GM12878 (cell line): ENCODE measurements around the gene COL20A1.

Experiments
- BCL11A ChIP-seq: IDR thresholded peaks from 2 replicates; pipeline ENCODE4 v1.6.1; 2011; ENCODE audit warnings: low read depth, low read length
- HCFC1 ChIP-seq: fragments of 150-350 bp; IDR thresholded peaks from 2 replicates; pipeline ENCODE4 v1.6.1; 2014; ENCODE audit warnings: low read length
- MYC ChIP-seq: IDR thresholded peaks from 2 replicates; pipeline ENCODE4 v1.6.1; 2011; ENCODE audit warnings: mild to moderate bottlenecking, low read length, moderate library complexity, inconsistent platforms; ENCODE audit not compliant: insufficient read depth, insufficient replicate concordance, insufficient read length, severe bottlenecking
- POLR2AphosphoS5 ChIP-seq: IDR thresholded peaks from 2 replicates; pipeline ENCODE4 v1.6.1; 2011; ENCODE audit warnings: mild to moderate bottlenecking, low read length, inconsistent platforms
- RFX5 ChIP-seq: IDR thresholded peaks from 2 replicates; pipeline ENCODE4 v1.6.1; 2011; ENCODE audit warnings: low read depth, low read length, improper control_type of control experiment
- SIN3A ChIP-seq: IDR thresholded peaks from 2 replicates; pipeline ENCODE4 v1.6.1; 2012; ENCODE audit warnings: low read depth, low read length, improper control_type of control experiment
- SMC3 ChIP-seq: IDR thresholded peaks from 2 replicates; pipeline ENCODE4 v1.6.1; 2011; ENCODE audit warnings: low read length, improper control_type of control experiment, borderline replicate concordance
- SREBF2 ChIP-seq: IDR thresholded peaks from 2 replicates; pipeline ENCODE4 v1.6.1; 2012; ENCODE audit warnings: mild to moderate bottlenecking, low read length
- ZSCAN29 ChIP-seq: fragments of 450-650 bp; IDR thresholded peaks from 2 replicates; pipeline ENCODE4 v1.6.1; 2017; ENCODE audit warnings: mild to moderate bottlenecking, moderate library complexity
- ZZZ3 ChIP-seq: IDR thresholded peaks from 2 replicates; pipeline ENCODE4 v1.6.1; 2011; ENCODE audit warnings: low read depth; ENCODE audit not compliant: control insufficient read depth, insufficient read length
- TF ChIP-seq, protein P1 (sequence below), 3 experiments: IDR thresholded peaks in 2 of 3; conservative IDR thresholded peaks in 1 of 3; 2 replicates each; pipeline ENCODE4 v1.5.1; 2011; ENCODE audit warnings: low read depth in 3 of 3, low read length in 3 of 3, mild to moderate bottlenecking in 3 of 3, control low read depth in 2 of 3, moderate library complexity in 2 of 3, inconsistent platforms in 1 of 3, mixed read lengths in 1 of 3; ENCODE audit not compliant: control insufficient read depth in 2 of 3, insufficient read depth in 1 of 3; ENCODE audit errors: extremely low read depth in 1 of 3
- TF ChIP-seq, protein P2 (sequence below): fragments of 450-650 bp; IDR thresholded peaks from 2 replicates; pipeline ENCODE4 v1.6.1; 2017; ENCODE audit warnings: antibody characterized with exemption, mild to moderate bottlenecking, moderate library complexity
- TF ChIP-seq, protein P3 (sequence below): IDR thresholded peaks from 2 replicates; pipeline ENCODE4 v1.6.1; 2012; ENCODE audit warnings: improper control_type of control experiment, low read depth, low read length; ENCODE audit not compliant: insufficient replicate concordance

DNA sequence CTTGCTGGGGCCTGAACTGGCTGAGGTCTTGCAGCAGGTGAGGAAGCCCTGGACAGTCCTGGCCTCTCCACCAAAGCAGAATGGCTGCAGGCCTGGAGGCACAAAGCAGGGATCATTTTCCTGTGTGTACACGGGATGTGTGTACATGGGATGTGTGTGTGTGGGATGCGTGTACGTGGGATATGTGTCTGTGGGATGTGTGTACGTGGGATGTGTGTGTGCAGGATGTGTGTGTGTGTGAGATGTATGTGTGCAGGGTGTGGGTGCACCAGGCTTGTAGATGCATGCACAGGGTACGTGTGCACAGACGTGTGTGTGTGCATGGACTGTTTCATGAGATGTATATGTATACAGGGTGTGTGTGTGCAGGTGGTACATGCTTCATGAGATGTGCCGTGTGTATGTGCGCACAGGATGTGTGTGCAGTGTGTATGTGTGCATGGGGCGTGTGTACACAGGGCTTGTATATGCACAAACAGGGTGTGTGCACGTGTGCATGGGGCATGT lies 76.1 kb downstream of the COL20A1 start:
- no peak for TF ChIP-seq BCL11A
- TF ChIP-seq, protein P1, sequence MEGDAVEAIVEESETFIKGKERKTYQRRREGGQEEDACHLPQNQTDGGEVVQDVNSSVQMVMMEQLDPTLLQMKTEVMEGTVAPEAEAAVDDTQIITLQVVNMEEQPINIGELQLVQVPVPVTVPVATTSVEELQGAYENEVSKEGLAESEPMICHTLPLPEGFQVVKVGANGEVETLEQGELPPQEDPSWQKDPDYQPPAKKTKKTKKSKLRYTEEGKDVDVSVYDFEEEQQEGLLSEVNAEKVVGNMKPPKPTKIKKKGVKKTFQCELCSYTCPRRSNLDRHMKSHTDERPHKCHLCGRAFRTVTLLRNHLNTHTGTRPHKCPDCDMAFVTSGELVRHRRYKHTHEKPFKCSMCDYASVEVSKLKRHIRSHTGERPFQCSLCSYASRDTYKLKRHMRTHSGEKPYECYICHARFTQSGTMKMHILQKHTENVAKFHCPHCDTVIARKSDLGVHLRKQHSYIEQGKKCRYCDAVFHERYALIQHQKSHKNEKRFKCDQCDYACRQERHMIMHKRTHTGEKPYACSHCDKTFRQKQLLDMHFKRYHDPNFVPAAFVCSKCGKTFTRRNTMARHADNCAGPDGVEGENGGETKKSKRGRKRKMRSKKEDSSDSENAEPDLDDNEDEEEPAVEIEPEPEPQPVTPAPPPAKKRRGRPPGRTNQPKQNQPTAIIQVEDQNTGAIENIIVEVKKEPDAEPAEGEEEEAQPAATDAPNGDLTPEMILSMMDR (IDR thresholded peaks at IDR 0.05 in 2 of 3, conservative IDR thresholded peaks at IDR 0.05 in 1 of 3; ENCODE audit: control insufficient read depth in 2 of 3, extremely low read depth in 1 of 3, insufficient read depth in 1 of 3, low read depth in 3 of 3, low read length in 3 of 3), result no peak
- TF ChIP-seq ZZZ3, result no peak
- no peak for TF ChIP-seq SIN3A
- TF ChIP-seq, protein P2, sequence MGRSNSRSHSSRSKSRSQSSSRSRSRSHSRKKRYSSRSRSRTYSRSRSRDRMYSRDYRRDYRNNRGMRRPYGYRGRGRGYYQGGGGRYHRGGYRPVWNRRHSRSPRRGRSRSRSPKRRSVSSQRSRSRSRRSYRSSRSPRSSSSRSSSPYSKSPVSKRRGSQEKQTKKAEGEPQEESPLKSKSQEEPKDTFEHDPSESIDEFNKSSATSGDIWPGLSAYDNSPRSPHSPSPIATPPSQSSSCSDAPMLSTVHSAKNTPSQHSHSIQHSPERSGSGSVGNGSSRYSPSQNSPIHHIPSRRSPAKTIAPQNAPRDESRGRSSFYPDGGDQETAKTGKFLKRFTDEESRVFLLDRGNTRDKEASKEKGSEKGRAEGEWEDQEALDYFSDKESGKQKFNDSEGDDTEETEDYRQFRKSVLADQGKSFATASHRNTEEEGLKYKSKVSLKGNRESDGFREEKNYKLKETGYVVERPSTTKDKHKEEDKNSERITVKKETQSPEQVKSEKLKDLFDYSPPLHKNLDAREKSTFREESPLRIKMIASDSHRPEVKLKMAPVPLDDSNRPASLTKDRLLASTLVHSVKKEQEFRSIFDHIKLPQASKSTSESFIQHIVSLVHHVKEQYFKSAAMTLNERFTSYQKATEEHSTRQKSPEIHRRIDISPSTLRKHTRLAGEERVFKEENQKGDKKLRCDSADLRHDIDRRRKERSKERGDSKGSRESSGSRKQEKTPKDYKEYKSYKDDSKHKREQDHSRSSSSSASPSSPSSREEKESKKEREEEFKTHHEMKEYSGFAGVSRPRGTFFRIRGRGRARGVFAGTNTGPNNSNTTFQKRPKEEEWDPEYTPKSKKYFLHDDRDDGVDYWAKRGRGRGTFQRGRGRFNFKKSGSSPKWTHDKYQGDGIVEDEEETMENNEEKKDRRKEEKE, result no peak
- no peak for TF ChIP-seq RFX5
- no peak for TF ChIP-seq SMC3
- no peak for TF ChIP-seq SREBF2
- TF ChIP-seq POLR2AphosphoS5, result no peak
- TF ChIP-seq ZSCAN29, result no peak
- TF ChIP-seq, protein P3, sequence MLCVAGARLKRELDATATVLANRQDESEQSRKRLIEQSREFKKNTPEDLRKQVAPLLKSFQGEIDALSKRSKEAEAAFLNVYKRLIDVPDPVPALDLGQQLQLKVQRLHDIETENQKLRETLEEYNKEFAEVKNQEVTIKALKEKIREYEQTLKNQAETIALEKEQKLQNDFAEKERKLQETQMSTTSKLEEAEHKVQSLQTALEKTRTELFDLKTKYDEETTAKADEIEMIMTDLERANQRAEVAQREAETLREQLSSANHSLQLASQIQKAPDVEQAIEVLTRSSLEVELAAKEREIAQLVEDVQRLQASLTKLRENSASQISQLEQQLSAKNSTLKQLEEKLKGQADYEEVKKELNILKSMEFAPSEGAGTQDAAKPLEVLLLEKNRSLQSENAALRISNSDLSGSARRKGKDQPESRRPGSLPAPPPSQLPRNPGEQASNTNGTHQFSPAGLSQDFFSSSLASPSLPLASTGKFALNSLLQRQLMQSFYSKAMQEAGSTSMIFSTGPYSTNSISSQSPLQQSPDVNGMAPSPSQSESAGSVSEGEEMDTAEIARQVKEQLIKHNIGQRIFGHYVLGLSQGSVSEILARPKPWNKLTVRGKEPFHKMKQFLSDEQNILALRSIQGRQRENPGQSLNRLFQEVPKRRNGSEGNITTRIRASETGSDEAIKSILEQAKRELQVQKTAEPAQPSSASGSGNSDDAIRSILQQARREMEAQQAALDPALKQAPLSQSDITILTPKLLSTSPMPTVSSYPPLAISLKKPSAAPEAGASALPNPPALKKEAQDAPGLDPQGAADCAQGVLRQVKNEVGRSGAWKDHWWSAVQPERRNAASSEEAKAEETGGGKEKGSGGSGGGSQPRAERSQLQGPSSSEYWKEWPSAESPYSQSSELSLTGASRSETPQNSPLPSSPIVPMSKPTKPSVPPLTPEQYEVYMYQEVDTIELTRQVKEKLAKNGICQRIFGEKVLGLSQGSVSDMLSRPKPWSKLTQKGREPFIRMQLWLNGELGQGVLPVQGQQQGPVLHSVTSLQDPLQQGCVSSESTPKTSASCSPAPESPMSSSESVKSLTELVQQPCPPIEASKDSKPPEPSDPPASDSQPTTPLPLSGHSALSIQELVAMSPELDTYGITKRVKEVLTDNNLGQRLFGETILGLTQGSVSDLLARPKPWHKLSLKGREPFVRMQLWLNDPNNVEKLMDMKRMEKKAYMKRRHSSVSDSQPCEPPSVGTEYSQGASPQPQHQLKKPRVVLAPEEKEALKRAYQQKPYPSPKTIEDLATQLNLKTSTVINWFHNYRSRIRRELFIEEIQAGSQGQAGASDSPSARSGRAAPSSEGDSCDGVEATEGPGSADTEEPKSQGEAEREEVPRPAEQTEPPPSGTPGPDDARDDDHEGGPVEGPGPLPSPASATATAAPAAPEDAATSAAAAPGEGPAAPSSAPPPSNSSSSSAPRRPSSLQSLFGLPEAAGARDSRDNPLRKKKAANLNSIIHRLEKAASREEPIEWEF, result no peak
- TF ChIP-seq HCFC1, result no peak
- TF ChIP-seq MYC, result no peak
